PFSK-1 (cell line): ENCODE data around the gene VSIG10L.

Experiments
- FOXP2 ChIP-seq: optimal IDR thresholded peaks from 2 replicates; pipeline ENCODE3; 2011; ENCODE audit warnings: borderline replicate concordance, control low read depth, inconsistent platforms; ENCODE audit not compliant: insufficient read depth; ENCODE audit errors: extremely low read length, extremely low read depth
- POLR2AphosphoS5 ChIP-seq: IDR thresholded peaks from 2 replicates; pipeline ENCODE4 v1.6.1; 2012; ENCODE audit warnings: low read depth, mild to moderate bottlenecking, control low read depth, low read length, moderate library complexity
- REST ChIP-seq, 2 experiments: IDR thresholded peaks; 2 replicates each; pipeline versions ENCODE4 v1.6.1 to v1.8.0; 2011 to 2012; ENCODE audit warnings: low read depth in 2 of 2, low read length in 2 of 2, control low read depth in 1 of 2, inconsistent platforms in 1 of 2, mild to moderate bottlenecking in 1 of 2, moderate library complexity in 1 of 2; ENCODE audit not compliant: insufficient read depth in 1 of 2
- SIN3A ChIP-seq: IDR thresholded peaks from 2 replicates; pipeline ENCODE4 v1.6.1; 2012; ENCODE audit warnings: mild to moderate bottlenecking, low read length, moderate library complexity, borderline replicate concordance; ENCODE audit not compliant: insufficient read depth
- TAF1 ChIP-seq: IDR thresholded peaks from 2 replicates; pipeline ENCODE4 v1.6.1; 2012; ENCODE audit warnings: low read length, control low read depth, borderline replicate concordance; ENCODE audit not compliant: insufficient read depth

The VSIG10L gene

GRCh38 chr19:51285682-51286081 lies 56.3 kb downstream of the VSIG10L start:
- no peak for TF ChIP-seq POLR2AphosphoS5
- no peak for TF ChIP-seq SIN3A
- TF ChIP-seq TAF1, result no peak
- no peak for TF ChIP-seq REST (IDR thresholded peaks at IDR 0.05; ENCODE audit: insufficient read depth in 1 of 2, low read depth in 2 of 2, low read length in 2 of 2)
- no peak for TF ChIP-seq FOXP2

GRCh38 chr19:51282335-51282734 lies 59.6 kb downstream of the VSIG10L start:
- TF ChIP-seq FOXP2 (no peak), TAF1 (no peak), POLR2AphosphoS5 (no peak), REST (IDR thresholded peaks at IDR 0.05; ENCODE audit: insufficient read depth in 1 of 2, low read depth in 2 of 2, low read length in 2 of 2) (no peak), SIN3A (no peak)
